H1 (cell line): ENCODE data around the gene TMEM129. TPM values are rescaled to one million over a fixed set of nuclear protein-coding genes. Genes with fewer than 3 reads are reported as not detected.

ENCODE experiments used
- ATF2 ChIP-seq: IDR thresholded peaks from 2 replicates; pipeline ENCODE4 v1.6.1; 2012; ENCODE audit warnings: low read length, inconsistent platforms
- BCL11A ChIP-seq, 2 experiments: IDR thresholded peaks; one replicate each; pipeline ENCODE4 v1.6.1; 2011; ENCODE audit warnings: low read depth in 2 of 2, low read length in 2 of 2, mild to moderate bottlenecking in 2 of 2
- CHD7 ChIP-seq: fragments of 300-600 bp; sonication (generic); IDR thresholded peaks from 2 replicates; pipeline ENCODE4 v1.7.1; 2012; ENCODE audit warnings: low read length, moderate library complexity, mild to moderate bottlenecking, inconsistent platforms; ENCODE audit not compliant: insufficient replicate concordance
- CREB1 ChIP-seq: IDR thresholded peaks from 2 replicates; pipeline ENCODE4 v1.6.1; 2012; ENCODE audit warnings: inconsistent platforms
- EZH2 ChIP-seq: fragments of 200-600 bp; sonication (generic); IDR thresholded peaks from 2 replicates; pipeline ENCODE4 v1.7.1; 2012; ENCODE audit warnings: low read depth, mild to moderate bottlenecking, moderate library complexity, low read length, inconsistent platforms; ENCODE audit not compliant: severe bottlenecking
- SAP30 ChIP-seq: fragments of 300-600 bp; sonication (generic); IDR thresholded peaks from 2 replicates; pipeline ENCODE4 v1.7.1; 2012; ENCODE audit warnings: low read length, moderate library complexity, mild to moderate bottlenecking, inconsistent platforms; ENCODE audit not compliant: insufficient read depth, insufficient replicate concordance
- SP2 ChIP-seq: IDR thresholded peaks from 2 replicates; pipeline ENCODE4 v1.6.1; 2012; ENCODE audit warnings: mild to moderate bottlenecking, low read length, inconsistent platforms
- polyA plus RNA-seq, 7 experiments: library from polyadenylated mRNA; depleted of rRNA in 3 of 7; stranded (reverse) in 5 of 7; unstranded in 2 of 7; fragments of >200 nt in 5 of 7; fragments of 200-250 nt in 2 of 7; gene quantifications; 1 replicate in 5 of 7; 2 replicates in 1 of 7; 4 replicates in 1 of 7; pipeline versions ENCODE4 v1.2.1 to v1.2.3, GENCODE V29; 2011 to 2013; ENCODE audit warnings: missing spikeins in 2 of 7, mixed read lengths in 2 of 7
- total RNA-seq: library from RNA; stranded (reverse); fragmentation: NEBNext Ultra II Directional; extraction: Animal tissue kit (Norgen Biotek cat#: 25700); gene quantifications from 2 replicates; pipeline ENCODE4 v1.2.1, GENCODE V29; 2021
- TF ChIP-seq, protein P1 (sequence below): IDR thresholded peaks from 2 replicates; pipeline ENCODE4 v1.6.1; 2011; ENCODE audit warnings: low read depth, mild to moderate bottlenecking, low read length; ENCODE audit not compliant: insufficient read depth

TMEM129 gene
- total and polyA plus RNA-seq, 2 of the 8 experiments (the other 6 are each of a cell fraction or from before 2014, with no cell fraction given), result 31.5 to 58.7 TPM

DNA sequence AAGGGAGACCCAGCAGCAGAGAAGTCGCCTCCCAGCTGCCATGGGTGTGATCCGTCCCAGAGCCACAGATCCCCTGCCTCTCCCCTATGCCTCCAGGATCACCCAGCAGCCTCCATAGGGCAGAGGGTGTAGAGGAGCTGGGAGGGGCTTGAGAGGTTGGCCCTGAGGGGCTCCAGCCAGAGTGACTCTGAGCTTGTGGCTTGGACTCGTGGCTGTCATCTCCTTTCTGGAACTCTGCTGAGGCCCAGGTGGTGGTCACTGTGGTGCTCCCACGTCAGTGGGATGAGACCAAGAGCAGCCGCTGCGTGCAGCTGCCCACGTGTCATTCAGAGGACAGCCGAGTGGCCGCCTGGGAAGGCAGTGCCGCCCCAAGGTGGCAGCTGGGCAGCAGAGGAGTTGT, 4.4 kb upstream of the TMEM129 start (continued):
- no peak for TF ChIP-seq CHD7
- no peak for TF ChIP-seq SAP30
- no peak for TF ChIP-seq SP2
- no peak for TF ChIP-seq BCL11A (IDR thresholded peaks at IDR 0.05; ENCODE audit: low read depth in 2 of 2, low read length in 2 of 2)
- no peak for TF ChIP-seq ATF2
- TF ChIP-seq CREB1, result no peak
- TF ChIP-seq, protein P1, sequence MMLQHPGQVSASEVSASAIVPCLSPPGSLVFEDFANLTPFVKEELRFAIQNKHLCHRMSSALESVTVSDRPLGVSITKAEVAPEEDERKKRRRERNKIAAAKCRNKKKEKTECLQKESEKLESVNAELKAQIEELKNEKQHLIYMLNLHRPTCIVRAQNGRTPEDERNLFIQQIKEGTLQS, result no peak
- no peak for TF ChIP-seq EZH2
